ENCODE results near the gene STAC3.

- TF ChIP-seq CTCF (IDR thresholded peaks at IDR 0.05; ENCODE audit: borderline replicate concordance, extremely low read depth, low read length, poor library complexity, severe bottlenecking) = no peak
- TF ChIP-seq EZH2 (IDR thresholded peaks at IDR 0.05; ENCODE audit: borderline replicate concordance, low read depth, low read length, severe bottlenecking) = no peak
Observed at GRCh38 chr12:57211791-57212700, 38.9 kb downstream of the STAC3 start.
